Measurements from ENCODE around the gene TUBB4B.

TUBB4B gene

DNA sequence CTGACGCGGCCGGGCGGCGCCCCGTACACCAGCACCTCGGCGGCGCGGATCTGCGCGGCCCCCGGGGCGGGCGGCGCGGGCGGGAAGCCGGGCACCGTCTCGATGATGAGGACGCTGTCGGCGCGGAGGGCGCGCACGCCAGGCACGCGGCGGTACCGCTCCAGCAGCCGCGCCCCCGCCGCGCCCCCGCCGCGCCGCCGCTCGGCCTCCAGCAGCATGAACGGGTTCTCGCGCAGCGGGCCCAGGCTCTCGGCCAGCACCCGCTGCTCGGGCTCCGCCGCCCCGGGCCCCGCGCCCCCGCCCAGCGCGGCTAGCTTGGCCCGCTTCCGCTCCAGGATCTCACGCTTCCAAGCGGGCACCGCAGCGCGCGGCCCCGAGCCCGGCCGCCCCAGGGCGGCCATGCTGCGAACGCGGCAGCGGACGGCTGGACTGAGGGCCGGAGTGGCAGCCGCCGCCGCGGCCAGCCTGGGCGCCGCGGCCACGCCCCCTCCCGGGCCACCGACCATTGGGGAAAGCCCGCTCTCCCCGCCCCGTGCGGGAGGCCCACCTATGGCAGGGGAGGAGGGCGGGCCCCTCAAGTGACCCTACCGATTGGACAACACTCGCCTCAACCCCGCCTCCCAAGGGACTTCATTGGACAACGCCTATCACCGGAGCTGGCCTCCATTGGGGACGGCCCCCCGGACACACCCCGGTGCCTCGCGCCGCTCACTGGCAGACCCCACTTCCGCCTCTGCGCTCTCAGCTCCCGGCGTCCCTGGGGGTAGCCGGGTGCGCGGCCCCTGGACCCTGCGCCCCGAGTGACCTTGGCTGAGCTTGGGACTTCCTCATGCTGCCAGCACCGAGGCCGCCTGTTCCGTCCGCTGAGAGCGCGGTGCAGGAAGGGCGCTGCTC is 40.5 kb upstream of the TUBB4B start, which contains the start of gene TPRN (continued):
- TF ChIP-seq ZNF2 (tag by site-specific recombination; IDR thresholded peaks at IDR 0.05): 0 out of 2 replicates have a peak, but pooled peaks have one; percentile 41
- TF ChIP-seq GLIS1 (tag by site-specific recombination; IDR thresholded peaks at IDR 0.05): peak; percentile 93
- TF ChIP-seq, protein P1, sequence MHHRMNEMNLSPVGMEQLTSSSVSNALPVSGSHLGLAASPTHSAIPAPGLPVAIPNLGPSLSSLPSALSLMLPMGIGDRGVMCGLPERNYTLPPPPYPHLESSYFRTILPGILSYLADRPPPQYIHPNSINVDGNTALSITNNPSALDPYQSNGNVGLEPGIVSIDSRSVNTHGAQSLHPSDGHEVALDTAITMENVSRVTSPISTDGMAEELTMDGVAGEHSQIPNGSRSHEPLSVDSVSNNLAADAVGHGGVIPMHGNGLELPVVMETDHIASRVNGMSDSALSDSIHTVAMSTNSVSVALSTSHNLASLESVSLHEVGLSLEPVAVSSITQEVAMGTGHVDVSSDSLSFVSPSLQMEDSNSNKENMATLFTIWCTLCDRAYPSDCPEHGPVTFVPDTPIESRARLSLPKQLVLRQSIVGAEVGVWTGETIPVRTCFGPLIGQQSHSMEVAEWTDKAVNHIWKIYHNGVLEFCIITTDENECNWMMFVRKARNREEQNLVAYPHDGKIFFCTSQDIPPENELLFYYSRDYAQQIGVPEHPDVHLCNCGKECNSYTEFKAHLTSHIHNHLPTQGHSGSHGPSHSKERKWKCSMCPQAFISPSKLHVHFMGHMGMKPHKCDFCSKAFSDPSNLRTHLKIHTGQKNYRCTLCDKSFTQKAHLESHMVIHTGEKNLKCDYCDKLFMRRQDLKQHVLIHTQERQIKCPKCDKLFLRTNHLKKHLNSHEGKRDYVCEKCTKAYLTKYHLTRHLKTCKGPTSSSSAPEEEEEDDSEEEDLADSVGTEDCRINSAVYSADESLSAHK (tag by site-specific recombination; IDR thresholded peaks at IDR 0.05): no peak
- TF ChIP-seq ZNF677 (tag by site-specific recombination; IDR thresholded peaks at IDR 0.05): no peak
- TF ChIP-seq ZNF837 (tag by site-specific recombination; IDR thresholded peaks at IDR 0.05): no peak
- peak; percentile 87 for TF ChIP-seq ZEB2 (tag by site-specific recombination; IDR thresholded peaks at IDR 0.05)
- TF ChIP-seq ZNF112 (tag by site-specific recombination; IDR thresholded peaks at IDR 0.05): no peak
- no peak for TF ChIP-seq ZNF324 (tag by site-specific recombination; IDR thresholded peaks at IDR 0.05)
- TF ChIP-seq ZNF239 (tag by site-specific recombination; IDR thresholded peaks at IDR 0.05): no peak
- TF ChIP-seq, protein P2, sequence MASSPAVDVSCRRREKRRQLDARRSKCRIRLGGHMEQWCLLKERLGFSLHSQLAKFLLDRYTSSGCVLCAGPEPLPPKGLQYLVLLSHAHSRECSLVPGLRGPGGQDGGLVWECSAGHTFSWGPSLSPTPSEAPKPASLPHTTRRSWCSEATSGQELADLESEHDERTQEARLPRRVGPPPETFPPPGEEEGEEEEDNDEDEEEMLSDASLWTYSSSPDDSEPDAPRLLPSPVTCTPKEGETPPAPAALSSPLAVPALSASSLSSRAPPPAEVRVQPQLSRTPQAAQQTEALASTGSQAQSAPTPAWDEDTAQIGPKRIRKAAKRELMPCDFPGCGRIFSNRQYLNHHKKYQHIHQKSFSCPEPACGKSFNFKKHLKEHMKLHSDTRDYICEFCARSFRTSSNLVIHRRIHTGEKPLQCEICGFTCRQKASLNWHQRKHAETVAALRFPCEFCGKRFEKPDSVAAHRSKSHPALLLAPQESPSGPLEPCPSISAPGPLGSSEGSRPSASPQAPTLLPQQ (tag by site-specific recombination; IDR thresholded peaks at IDR 0.05): no peak
- TF ChIP-seq ZNF184 (tag by site-specific recombination; IDR thresholded peaks at IDR 0.05): no peak
- TF ChIP-seq ZNF747 (tag by site-specific recombination; IDR thresholded peaks at IDR 0.05): no peak

DNA sequence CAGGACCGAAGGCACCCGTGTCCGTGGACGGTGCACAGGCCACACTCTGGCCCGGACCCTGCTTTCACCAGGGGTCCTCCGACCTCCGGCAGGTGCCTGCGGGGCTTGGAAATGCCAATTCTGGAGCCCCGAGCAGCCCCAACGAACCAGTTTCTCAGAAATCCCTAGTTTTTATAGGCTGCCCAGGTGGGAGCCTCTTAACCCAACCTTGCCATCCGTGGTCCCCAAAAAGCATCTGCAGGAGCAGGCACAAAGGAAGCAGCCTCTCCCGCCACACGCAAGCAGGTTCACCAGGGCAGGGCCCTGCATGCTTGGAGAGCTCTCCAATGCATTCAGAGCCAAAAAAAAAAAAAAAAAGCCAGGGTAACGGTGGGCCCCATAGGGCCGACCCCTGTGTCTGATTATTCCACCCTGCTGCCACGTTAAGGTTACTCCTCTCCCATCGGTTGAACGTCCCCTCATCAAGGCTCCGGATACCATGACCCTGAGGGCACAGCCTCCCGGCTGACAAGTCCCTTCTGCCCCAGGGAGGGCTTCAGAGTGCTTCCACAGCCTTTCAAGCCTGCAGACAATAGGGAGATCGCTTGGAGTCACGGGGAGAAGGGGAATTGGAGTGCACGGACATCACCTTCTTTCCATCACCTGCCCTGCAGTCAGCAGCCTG is 39.8 kb upstream of the TUBB4B start:
- Histone ChIP-seq H3K4me1 (ENCODE audit: control insufficient read depth, insufficient read depth, low read length) (peaks cover 9% of the 10 kb centered on the region), H3K36me3 (ENCODE audit: control insufficient read depth in 2 of 2, insufficient read depth in 1 of 2, low read length in 2 of 2) (peaks cover 0 to 3% of the 10 kb centered on the region in 2 experiments; a peak in 1 of 3 replicates)
- TF ChIP-seq ZBTB26 (tag by site-specific recombination; optimal IDR thresholded peaks at IDR 0.05): peak; percentile 36
- TF ChIP-seq, protein P3, sequence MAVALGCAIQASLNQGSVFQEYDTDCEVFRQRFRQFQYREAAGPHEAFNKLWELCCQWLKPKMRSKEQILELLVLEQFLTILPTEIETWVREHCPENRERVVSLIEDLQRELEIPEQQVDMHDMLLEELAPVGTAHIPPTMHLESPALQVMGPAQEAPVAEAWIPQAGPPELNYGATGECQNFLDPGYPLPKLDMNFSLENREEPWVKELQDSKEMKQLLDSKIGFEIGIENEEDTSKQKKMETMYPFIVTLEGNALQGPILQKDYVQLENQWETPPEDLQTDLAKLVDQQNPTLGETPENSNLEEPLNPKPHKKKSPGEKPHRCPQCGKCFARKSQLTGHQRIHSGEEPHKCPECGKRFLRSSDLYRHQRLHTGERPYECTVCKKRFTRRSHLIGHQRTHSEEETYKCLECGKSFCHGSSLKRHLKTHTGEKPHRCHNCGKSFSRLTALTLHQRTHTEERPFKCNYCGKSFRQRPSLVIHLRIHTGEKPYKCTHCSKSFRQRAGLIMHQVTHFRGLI (tag by site-specific recombination; IDR thresholded peaks at IDR 0.05): no peak
- TF ChIP-seq ZNF10 (tag by site-specific recombination; IDR thresholded peaks at IDR 0.05): peak; percentile 43; the same call in 1 of the 2 replicates
- peak; percentile 65; the same call in 1 of the 2 replicates for TF ChIP-seq ZFP69B (tag by site-specific recombination; IDR thresholded peaks at IDR 0.05)
- 0 out of 2 replicates have a peak, but pooled peaks have one; percentile 14 for TF ChIP-seq PATZ1 (tag by site-specific recombination; IDR thresholded peaks at IDR 0.05)
- TF ChIP-seq ZNF366 (tag by site-specific recombination; conservative IDR thresholded peaks at IDR 0.05): 0 out of 2 replicates have a peak, but pooled peaks have one; percentile 18
- TF ChIP-seq ZBTB10 (tag by site-specific recombination; IDR thresholded peaks at IDR 0.05): peak; percentile 31; the same call in 1 of the 2 replicates
- TF ChIP-seq ZXDB (tag by site-specific recombination; IDR thresholded peaks at IDR 0.05): 0 out of 2 replicates have a peak, but pooled peaks have one; percentile 7
- TF ChIP-seq ZNF600 (tag by site-specific recombination; IDR thresholded peaks at IDR 0.05): 0 out of 2 replicates have a peak, but pooled peaks have one; percentile 5
- TF ChIP-seq ZNF335 (tag by site-specific recombination; conservative IDR thresholded peaks at IDR 0.05): peak; percentile 99

More for the DNA sequence above, 39.8 kb upstream of the TUBB4B start:
- H3K4me3 ChIP-seq (ENCODE audit: low read depth, low read length): peak overlapping the region; percentile 86
- no peaks in the 10 kb centered on the region for H3K9me3 ChIP-seq (ENCODE audit: control insufficient read depth, insufficient read depth, low read depth, low read length)
- H3K27ac ChIP-seq (ENCODE audit: extremely low read depth, low read depth, low read length): peak overlapping the region; percentile 35; the same call in 1 of the 2 replicates
- ChIA-PET CTCF (interaction anchor here (0.6 to 1.1 kb wide), 6 partner anchors 12 to 413 kb away, joined by 3 to 5 read pairs (median 3); partner anchors contain the start of genes ANAPC2, RNF224 and SSNA1), POLR2A (interaction anchor here (0.6 to 16.6 kb wide), 31 partner anchors 8 to 529 kb away, joined by 3 to 304 read pairs (median 5); partner anchors contain the start of genes ANAPC2, CYSRT1, GRIN1 and MAN1B1)

Measured in HEK293 (cell line).